Type B pancreatic cell (in vitro differentiated cells): Measurements from ENCODE around the gene MICAL2. TPM values are rescaled to one million over a fixed set of nuclear protein-coding genes. Genes with fewer than 3 reads are reported as not detected.

ENCODE experiments used
- DNase-seq: peaks from one replicate; pipeline ENCODE4 v3.0.0; 2021; ENCODE audit warnings: mixed read lengths; ENCODE audit not compliant: unreplicated experiment; ENCODE audit errors: extremely low spot score
- H3K27ac Mint-ChIP-seq: 2 replicates; pipeline ENCODE4 v1.8.0; 2021; ENCODE audit warnings: mild to moderate bottlenecking, mixed read lengths
- H3K27me3 Mint-ChIP-seq: 2 replicates; pipeline ENCODE4 v1.8.0; 2021; ENCODE audit warnings: mixed read lengths
- H3K36me3 Mint-ChIP-seq: 2 replicates; pipeline ENCODE4 v1.8.0; 2021; ENCODE audit warnings: mixed read lengths
- H3K4me1 Mint-ChIP-seq: one replicate; pipeline ENCODE4 v1.8.0; 2021; ENCODE audit warnings: mixed read lengths; ENCODE audit not compliant: unreplicated experiment
- H3K4me3 Mint-ChIP-seq: 2 replicates; pipeline ENCODE4 v1.8.0; 2021; ENCODE audit warnings: mild to moderate bottlenecking, mixed read lengths
- H3K9me3 Mint-ChIP-seq: 2 replicates; pipeline ENCODE4 v1.8.0; 2021; ENCODE audit warnings: mixed read lengths
- CTCF ChIP-seq: fragments of 200-600 bp; sonication (generic); conservative IDR thresholded peaks from 2 replicates; pipeline ENCODE4 v1.5.0; 2021; ENCODE audit warnings: antibody characterized with exemption, mild to moderate bottlenecking
- total RNA-seq: library from RNA; stranded (reverse); gene quantifications from 2 replicates; pipeline ENCODE4 v1.2.1, GENCODE V29; 2021; ENCODE audit warnings: low replicate concordance

MICAL2 gene
- total RNA-seq, 1 donor from 2014 or later = 38.0 TPM

GRCh38 chr11:12293486-12293885, 183.1 kb downstream of the MICAL2 start:
- Mint-ChIP-seq H3K27me3 (no peaks in the 10 kb centered on the region), H3K27ac (no peak overlapping the region), H3K36me3 (no peaks in the 10 kb centered on the region), H3K4me1 (peaks cover 4% of the 10 kb centered on the region), H3K4me3 (no peak overlapping the region), H3K9me3 (no peaks in the 10 kb centered on the region)
- no peak for TF ChIP-seq CTCF
- DNase-seq = peak; percentile 44

- Mint-ChIP-seq H3K4me3 (no peak overlapping the region), H3K27ac (no peak overlapping the region), H3K4me1 (no peaks in the 10 kb centered on the region), H3K36me3 (no peaks in the 10 kb centered on the region), H3K9me3 (no peaks in the 10 kb centered on the region), H3K27me3 (no peaks in the 10 kb centered on the region)
- no peak for TF ChIP-seq CTCF
- peak; percentile 29 for DNase-seq
Observed at GRCh38 chr11:12294613-12295012, 184.2 kb downstream of the MICAL2 start.

GRCh38 chr11:12295943-12296342, 185.6 kb downstream of the MICAL2 start:
- no peaks in the 10 kb centered on the region for H3K4me1 Mint-ChIP-seq
- no peaks in the 10 kb centered on the region for H3K9me3 Mint-ChIP-seq
- H3K27me3 Mint-ChIP-seq = no peaks in the 10 kb centered on the region
- no peak for TF ChIP-seq CTCF
- no peaks in the 10 kb centered on the region for H3K36me3 Mint-ChIP-seq
- no peak overlapping the region for H3K4me3 Mint-ChIP-seq
- H3K27ac Mint-ChIP-seq = no peak overlapping the region
- no peak for DNase-seq

- no peak for DNase-seq
- Mint-ChIP-seq H3K4me1 (no peaks in the 10 kb centered on the region), H3K9me3 (no peaks in the 10 kb centered on the region), H3K4me3 (no peak overlapping the region), H3K27ac (no peak overlapping the region), H3K27me3 (no peaks in the 10 kb centered on the region), H3K36me3 (no peaks in the 10 kb centered on the region)
- TF ChIP-seq CTCF = no peak
Observed at GRCh38 chr11:12298610-12299009, 188.2 kb downstream of the MICAL2 start.

GRCh38 chr11:12301379-12301778, 191.0 kb downstream of the MICAL2 start:
- no peak overlapping the region for H3K27ac Mint-ChIP-seq
- no peak for DNase-seq
- H3K4me1 Mint-ChIP-seq = no peaks in the 10 kb centered on the region
- no peak overlapping the region for H3K4me3 Mint-ChIP-seq
- no peaks in the 10 kb centered on the region for H3K27me3 Mint-ChIP-seq
- peaks cover 5% of the 10 kb centered on the region for H3K9me3 Mint-ChIP-seq
- TF ChIP-seq CTCF = no peak
- no peaks in the 10 kb centered on the region for H3K36me3 Mint-ChIP-seq
